SU-DHL-6 (cell line): Measurements from ENCODE around the gene ZNF337.

ENCODE experiments used
- H2AFZ ChIP-seq: fragments of 200-600 bp; sonication (generic); 2 replicates; pipeline ENCODE4 v1.6.1; 2014; ENCODE audit warnings: low read depth, mild to moderate bottlenecking, moderate library complexity, mixed read lengths, antibody characterized with exemption, low read length; ENCODE audit not compliant: severe bottlenecking
- H3F3A ChIP-seq: fragments of 200-600 bp; shearing (Covaris generic); 2 replicates; pipeline ENCODE4 v1.6.0; 2016; ENCODE audit warnings: antibody characterized with exemption, mild to moderate bottlenecking; ENCODE audit not compliant: insufficient read depth
- H3K27ac ChIP-seq: fragments of 200-600 bp; sonication (generic); 2 replicates; pipeline ENCODE4 v1.5.1; 2016; ENCODE audit warnings: low read depth, mild to moderate bottlenecking, low read length, moderate library complexity, mixed read lengths
- H3K27me3 ChIP-seq: fragments of 200-600 bp; sonication (generic), shearing (Covaris generic); 2 replicates; pipeline ENCODE4 v1.6.0; 2014; ENCODE audit warnings: mild to moderate bottlenecking, low read length
- H3K36me3 ChIP-seq: fragments of 200-600 bp; sonication (generic); 2 replicates; pipeline ENCODE4 v1.6.1; 2014; ENCODE audit warnings: mild to moderate bottlenecking, low read length, mixed read lengths
- H3K4me2 ChIP-seq: fragments of 300-600, 200-600 bp; shearing (Covaris generic), sonication (generic); 2 replicates; pipeline ENCODE4 v1.6.0; 2014; ENCODE audit warnings: low read length, low read depth, mild to moderate bottlenecking; ENCODE audit not compliant: poor library complexity, severe bottlenecking
- H3K4me3 ChIP-seq: fragments of 200-600 bp; sonication (generic); 2 replicates; pipeline ENCODE4 v1.5.1; 2014; ENCODE audit warnings: antibody characterized with exemption, low read length, mild to moderate bottlenecking, mixed read lengths; ENCODE audit not compliant: insufficient read depth, poor library complexity, severe bottlenecking
- H3K79me2 ChIP-seq: fragments of 200-600 bp; sonication (generic); 2 replicates; pipeline ENCODE4 v1.6.1; 2014; ENCODE audit warnings: mild to moderate bottlenecking, low read length, moderate library complexity; ENCODE audit not compliant: insufficient read depth
- H3K9ac ChIP-seq: fragments of 200-600 bp; sonication (generic); 2 replicates; pipeline ENCODE4 v1.7.0; 2014; ENCODE audit warnings: mild to moderate bottlenecking, low read length
- H3K9me2 ChIP-seq: fragments of 200-600 bp; sonication (generic); replicated peaks from 2 replicates; pipeline ENCODE4 v1.6.1; 2014; ENCODE audit warnings: low read length; ENCODE audit not compliant: insufficient read depth
- H3K9me3 ChIP-seq: fragments of 200-600 bp; sonication (generic); 2 replicates; pipeline ENCODE4 v1.6.1; 2014; ENCODE audit warnings: low read length, mixed read lengths; ENCODE audit not compliant: insufficient read depth
- H4K20me1 ChIP-seq: fragments of 200-600 bp; sonication (generic); 2 replicates; pipeline ENCODE4 v1.6.1; 2014; ENCODE audit warnings: low read depth, mild to moderate bottlenecking, antibody characterized with exemption, low read length, moderate library complexity, mixed read lengths
- EZH2phosphoT487 ChIP-seq: fragments of 200-600 bp; sonication (generic), shearing (Covaris generic); conservative IDR thresholded peaks from 2 replicates; pipeline ENCODE4 v1.6.1; 2018; ENCODE audit warnings: mild to moderate bottlenecking, antibody characterized with exemption, low read length, moderate library complexity, mixed read lengths
- TF ChIP-seq, protein P1 (sequence below): fragments of 200-600 bp; sonication (generic); IDR thresholded peaks from one replicate; pipeline ENCODE4 v1.5.1; 2017; ENCODE audit warnings: antibody characterized with exemption, mild to moderate bottlenecking, low read length, moderate library complexity; ENCODE audit not compliant: insufficient read depth, poor library complexity, severe bottlenecking

Gene ZNF337

DNA sequence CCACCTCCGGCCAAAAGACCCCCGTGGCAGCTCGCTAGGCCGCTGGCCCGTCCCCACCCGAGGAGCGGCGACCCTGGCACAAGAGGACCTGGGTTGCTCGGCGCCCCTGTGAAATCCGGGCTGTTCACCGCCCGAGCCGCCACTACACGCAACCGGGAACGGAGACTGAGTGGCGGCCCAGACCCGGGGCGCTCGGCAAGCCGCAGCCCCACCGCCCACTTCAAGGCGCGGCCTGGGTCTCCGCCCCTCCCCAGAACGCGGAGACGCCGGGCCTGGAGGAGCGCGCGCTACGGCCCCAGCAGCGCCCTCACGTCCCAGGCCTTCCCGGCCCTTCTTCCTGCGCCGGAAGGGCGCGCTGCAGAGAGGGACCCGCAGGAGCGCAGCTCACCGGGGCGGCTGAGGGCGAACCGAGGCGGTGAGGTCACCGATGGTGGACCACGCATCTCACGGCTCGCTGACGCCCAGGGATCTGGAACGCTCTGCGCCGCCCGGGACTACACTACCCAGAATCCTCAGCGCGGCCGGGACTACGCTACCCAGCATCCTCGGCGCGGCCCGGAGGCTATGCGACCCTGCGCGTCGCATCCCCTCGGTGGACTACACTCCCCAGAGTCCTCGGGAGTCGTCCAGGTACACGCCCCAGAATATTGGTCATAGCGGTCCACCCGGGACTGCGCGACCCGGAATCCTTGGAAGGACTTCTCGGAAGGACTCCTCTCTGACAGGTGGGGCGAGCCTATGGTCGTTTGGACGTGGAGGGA lies at the start of gene ZNF337:
Gene ZNF337, minus strand, starts transcription at position 483 of the 761 bp plus-strand sequence. CDS start 10,436 bp downstream, outside the sequence.
- Histone ChIP-seq H3K27ac (peak within 1 kb of the TSS; percentile 38; the same call in 1 of the 2 replicates), H3K4me3 (peak within 1 kb of the TSS; percentile 70), H3K36me3 (peaks cover 10% of the 10 kb centered on the region), H2AFZ (peak within 1 kb of the TSS; percentile 43), H3K79me2 (peaks cover 3% of the 10 kb centered on the region; the same call in 1 of the 2 replicates), H3K9ac (peak within 1 kb of the TSS; percentile 80), H4K20me1 (no peaks in the 10 kb centered on the region), H3K9me3 (0 out of 2 replicates have a peak, but pooled peaks cover 10% of the 10 kb centered on the region), H3K4me2 (peak within 1 kb of the TSS; percentile 62), H3K27me3 (no peaks in the 10 kb centered on the region), H3K9me2 (no peaks in the 10 kb centered on the region), H3F3A (0 out of 2 replicates have a peak, but pooled peaks cover 2% of the 10 kb centered on the region)
- TF ChIP-seq, protein P1, sequence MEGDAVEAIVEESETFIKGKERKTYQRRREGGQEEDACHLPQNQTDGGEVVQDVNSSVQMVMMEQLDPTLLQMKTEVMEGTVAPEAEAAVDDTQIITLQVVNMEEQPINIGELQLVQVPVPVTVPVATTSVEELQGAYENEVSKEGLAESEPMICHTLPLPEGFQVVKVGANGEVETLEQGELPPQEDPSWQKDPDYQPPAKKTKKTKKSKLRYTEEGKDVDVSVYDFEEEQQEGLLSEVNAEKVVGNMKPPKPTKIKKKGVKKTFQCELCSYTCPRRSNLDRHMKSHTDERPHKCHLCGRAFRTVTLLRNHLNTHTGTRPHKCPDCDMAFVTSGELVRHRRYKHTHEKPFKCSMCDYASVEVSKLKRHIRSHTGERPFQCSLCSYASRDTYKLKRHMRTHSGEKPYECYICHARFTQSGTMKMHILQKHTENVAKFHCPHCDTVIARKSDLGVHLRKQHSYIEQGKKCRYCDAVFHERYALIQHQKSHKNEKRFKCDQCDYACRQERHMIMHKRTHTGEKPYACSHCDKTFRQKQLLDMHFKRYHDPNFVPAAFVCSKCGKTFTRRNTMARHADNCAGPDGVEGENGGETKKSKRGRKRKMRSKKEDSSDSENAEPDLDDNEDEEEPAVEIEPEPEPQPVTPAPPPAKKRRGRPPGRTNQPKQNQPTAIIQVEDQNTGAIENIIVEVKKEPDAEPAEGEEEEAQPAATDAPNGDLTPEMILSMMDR: no peak
- no peak for TF ChIP-seq EZH2phosphoT487

DNA sequence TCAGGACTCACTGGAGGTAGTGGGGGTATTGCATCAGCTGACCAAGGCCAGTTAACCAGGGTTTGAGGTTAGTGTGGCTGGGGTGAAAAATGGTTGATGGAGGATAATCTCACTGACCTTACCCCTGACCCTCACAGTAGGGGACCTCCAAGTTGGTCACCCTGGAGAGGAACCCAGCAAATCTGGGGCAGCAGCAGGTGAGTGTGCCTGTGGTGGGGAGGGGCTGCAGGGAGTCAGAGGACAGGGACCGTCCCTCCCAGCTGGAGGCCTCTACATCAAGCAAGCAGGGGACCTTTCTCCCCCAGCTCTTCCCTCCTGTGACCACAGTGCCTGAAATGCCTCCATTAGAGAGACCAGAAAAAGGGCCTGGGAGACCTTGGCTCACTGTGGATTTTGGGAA lies 49.1 kb upstream of the ZNF337 start:
- H3K27me3 ChIP-seq: no peaks in the 10 kb centered on the region
- H3K9ac ChIP-seq: no peak overlapping the region
- no peaks in the 10 kb centered on the region for H3F3A ChIP-seq
- H3K9me2 ChIP-seq: no peaks in the 10 kb centered on the region
- H3K9me3 ChIP-seq: no peaks in the 10 kb centered on the region
- no peak overlapping the region for H3K27ac ChIP-seq
- no peaks in the 10 kb centered on the region for H3K79me2 ChIP-seq
- H3K36me3 ChIP-seq: no peaks in the 10 kb centered on the region
- no peak overlapping the region for H3K4me3 ChIP-seq
- H2AFZ ChIP-seq: no peak overlapping the region
- no peaks in the 10 kb centered on the region for H4K20me1 ChIP-seq
- TF ChIP-seq, protein P1: no peak
- TF ChIP-seq EZH2phosphoT487: no peak
- H3K4me2 ChIP-seq: no peak overlapping the region

DNA sequence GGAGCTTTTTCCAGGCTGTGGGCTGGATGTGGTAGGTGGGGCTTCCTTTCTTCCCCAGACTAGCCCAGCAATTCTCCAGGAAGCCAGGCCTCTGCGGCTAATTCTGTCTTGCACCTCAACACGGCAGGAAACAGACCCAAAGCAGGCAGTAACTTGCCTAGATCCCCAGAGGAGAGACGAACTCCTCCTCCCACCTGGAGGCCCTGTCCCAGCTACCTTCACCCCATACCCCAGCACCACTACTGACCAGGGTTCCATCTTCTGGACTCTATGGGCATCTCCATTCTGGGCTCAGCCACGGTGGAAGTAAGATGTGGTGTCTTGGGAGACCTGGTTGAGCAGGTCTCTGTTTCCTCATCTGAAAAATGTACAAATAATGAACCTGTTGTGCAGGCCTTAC lies 48.4 kb upstream of the ZNF337 start:
- Histone ChIP-seq H3K9me2 (no peaks in the 10 kb centered on the region), H3K4me2 (no peak overlapping the region), H3K9ac (no peak overlapping the region), H3K27ac (no peak overlapping the region), H3F3A (no peaks in the 10 kb centered on the region), H2AFZ (no peak overlapping the region), H3K9me3 (no peaks in the 10 kb centered on the region), H3K27me3 (no peaks in the 10 kb centered on the region), H4K20me1 (no peaks in the 10 kb centered on the region), H3K79me2 (no peaks in the 10 kb centered on the region), H3K4me3 (no peak overlapping the region), H3K36me3 (no peaks in the 10 kb centered on the region)
- TF ChIP-seq, protein P1: no peak
- no peak for TF ChIP-seq EZH2phosphoT487
